ENCODE data around the gene CEP162. TPM values are rescaled to one million over a fixed set of nuclear protein-coding genes. Genes with fewer than 3 reads are reported as not detected.

The CEP162 gene
- total and polyA plus RNA-seq, 2 experiments from 2014 or later = 4.1 to 13.7 TPM

- WGBS (ENCODE audit: low lambda C conversion rate, missing lambda C conversion rate) = 96% methylated on average over 2 of the region's 2 CpGs
- Histone ChIP-seq H3K27me3 (no peaks in the 10 kb centered on the region), H3K27ac (no peak overlapping the region)
These were observed 66.3 kb downstream of the CEP162 start for GRCh38 chr6:84161190-84161589.

GRCh38 chr6:84156306-84156705 is 71.1 kb downstream of the CEP162 start:
- no peak overlapping the region for H2AFZ ChIP-seq
- no peaks in the 10 kb centered on the region for H3K36me3 ChIP-seq (replicated peaks; ENCODE audit: insufficient read depth, low read depth)
- no peak overlapping the region for H3K4me3 ChIP-seq
- DNase-seq (ENCODE audit: low spot score) = no peak
- H3K9me3 ChIP-seq (ENCODE audit: low read depth) = no peaks in the 10 kb centered on the region
- H3K27me3 ChIP-seq = no peaks in the 10 kb centered on the region
- no peaks in the 10 kb centered on the region for H3K9me2 ChIP-seq (replicated peaks; ENCODE audit: insufficient read depth)
- H3K79me2 ChIP-seq = no peaks in the 10 kb centered on the region
- no peak overlapping the region for H3K27ac ChIP-seq
- no peak overlapping the region for H3K4me2 ChIP-seq
- no peaks in the 10 kb centered on the region for H4K20me1 ChIP-seq (ENCODE audit: insufficient read depth, poor library complexity, severe bottlenecking)
- TF ChIP-seq EZH2phosphoT487 (IDR thresholded peaks at IDR 0.05; ENCODE audit: low read depth, severe bottlenecking, unreplicated experiment) (no peak), EZH2 (IDR thresholded peaks at IDR 0.05; ENCODE audit: borderline replicate concordance) (no peak), CTCF (IDR thresholded peaks at IDR 0.05; ENCODE audit: poor library complexity) (no peak)
- 73% methylated on average over 4 of the region's 4 CpGs for WGBS (ENCODE audit: low lambda C conversion rate, missing lambda C conversion rate)
- no peaks in the 10 kb centered on the region for H3K4me1 ChIP-seq (ENCODE audit: insufficient read depth)

More at GRCh38 chr6:84161190-84161589, 66.3 kb downstream of the CEP162 start:
- no peaks in the 10 kb centered on the region for H3K9me3 ChIP-seq (ENCODE audit: low read depth)
- H3K79me2 ChIP-seq = no peaks in the 10 kb centered on the region
- no peak overlapping the region for H2AFZ ChIP-seq
- no peaks in the 10 kb centered on the region for H4K20me1 ChIP-seq (ENCODE audit: insufficient read depth, poor library complexity, severe bottlenecking)
- TF ChIP-seq EZH2 (IDR thresholded peaks at IDR 0.05; ENCODE audit: borderline replicate concordance) (no peak), CTCF (IDR thresholded peaks at IDR 0.05; ENCODE audit: poor library complexity) (no peak), EZH2phosphoT487 (IDR thresholded peaks at IDR 0.05; ENCODE audit: low read depth, severe bottlenecking, unreplicated experiment) (no peak)
- H3K9me2 ChIP-seq (replicated peaks; ENCODE audit: insufficient read depth) = no peaks in the 10 kb centered on the region
- no peaks in the 10 kb centered on the region for H3K36me3 ChIP-seq (replicated peaks; ENCODE audit: insufficient read depth, low read depth)
- DNase-seq (ENCODE audit: low spot score) = no peak
- no peaks in the 10 kb centered on the region for H3K4me1 ChIP-seq (ENCODE audit: insufficient read depth)
- no peak overlapping the region for H3K4me2 ChIP-seq
- H3K4me3 ChIP-seq = no peak overlapping the region

- 100% methylated on average over 1 of the region's 1 CpG for WGBS (ENCODE audit: low lambda C conversion rate, missing lambda C conversion rate)
- Histone ChIP-seq H3K4me1 (ENCODE audit: insufficient read depth) (no peaks in the 10 kb centered on the region), H4K20me1 (ENCODE audit: insufficient read depth, poor library complexity, severe bottlenecking) (no peaks in the 10 kb centered on the region), H3K27me3 (no peaks in the 10 kb centered on the region), H3K27ac (no peak overlapping the region), H3K4me2 (no peak overlapping the region), H2AFZ (no peak overlapping the region), H3K4me3 (no peak overlapping the region), H3K9me3 (ENCODE audit: low read depth) (no peaks in the 10 kb centered on the region), H3K9me2 (replicated peaks; ENCODE audit: insufficient read depth) (no peaks in the 10 kb centered on the region), H3K79me2 (no peaks in the 10 kb centered on the region), H3K36me3 (replicated peaks; ENCODE audit: insufficient read depth, low read depth) (no peaks in the 10 kb centered on the region)
- no peak for TF ChIP-seq EZH2phosphoT487 (IDR thresholded peaks at IDR 0.05; ENCODE audit: low read depth, severe bottlenecking, unreplicated experiment)
- no peak for TF ChIP-seq EZH2 (IDR thresholded peaks at IDR 0.05; ENCODE audit: borderline replicate concordance)
- TF ChIP-seq CTCF (IDR thresholded peaks at IDR 0.05; ENCODE audit: poor library complexity) = no peak
- DNase-seq (ENCODE audit: low spot score) = no peak
These were observed 75.8 kb downstream of the CEP162 start for GRCh38 chr6:84151669-84152068.

- H2AFZ ChIP-seq = no peak overlapping the region
- H3K27ac ChIP-seq = no peak overlapping the region
- H3K27me3 ChIP-seq = no peaks in the 10 kb centered on the region
- H3K79me2 ChIP-seq = no peaks in the 10 kb centered on the region
- DNase-seq (ENCODE audit: low spot score) = no peak
- no peak overlapping the region for H3K4me3 ChIP-seq
- no peak for TF ChIP-seq EZH2 (IDR thresholded peaks at IDR 0.05; ENCODE audit: borderline replicate concordance)
- TF ChIP-seq CTCF (IDR thresholded peaks at IDR 0.05; ENCODE audit: poor library complexity) = no peak
- no peak for TF ChIP-seq EZH2phosphoT487 (IDR thresholded peaks at IDR 0.05; ENCODE audit: low read depth, severe bottlenecking, unreplicated experiment)
- WGBS (ENCODE audit: low lambda C conversion rate, missing lambda C conversion rate) = 85% methylated on average over 1 of the region's 1 CpG
- no peaks in the 10 kb centered on the region for H3K9me3 ChIP-seq (ENCODE audit: low read depth)
- H4K20me1 ChIP-seq (ENCODE audit: insufficient read depth, poor library complexity, severe bottlenecking) = no peaks in the 10 kb centered on the region
- no peak overlapping the region for H3K4me2 ChIP-seq
- no peaks in the 10 kb centered on the region for H3K4me1 ChIP-seq (ENCODE audit: insufficient read depth)
- H3K9me2 ChIP-seq (replicated peaks; ENCODE audit: insufficient read depth) = no peaks in the 10 kb centered on the region
- H3K36me3 ChIP-seq (replicated peaks; ENCODE audit: insufficient read depth, low read depth) = no peaks in the 10 kb centered on the region
These were observed 76.7 kb downstream of the CEP162 start for GRCh38 chr6:84150705-84151104.

All from hepatocyte (in vitro differentiated cells).